Liver (tissue), 9 donors: ENCODE results near the gene DDN. TPM values are rescaled to one million over a fixed set of nuclear protein-coding genes. Genes with fewer than 3 reads are reported as not detected.

Source experiments
- DNase-seq: peaks from one replicate; pipeline ENCODE4 v3.0.0-alpha.2; 2017; ENCODE audit warnings: low spot score
- H3K27ac ChIP-seq, 2 donors: one replicate each; pipeline ENCODE4 v1.7.0; 2013; ENCODE audit warnings: inconsistent platforms in 2 of 2, low read length in 2 of 2, control low read depth in 1 of 2, low read depth in 1 of 2, mild to moderate bottlenecking in 1 of 2
- H3K27me3 ChIP-seq, 4 donors: one replicate each; pipeline versions ENCODE4 v1.6.1 to v1.7.0; 2013; ENCODE audit warnings: low read length in 3 of 4, inconsistent platforms in 1 of 4, mild to moderate bottlenecking in 1 of 4, moderate library complexity in 1 of 4; ENCODE audit not compliant: control insufficient read depth in 4 of 4, insufficient read depth in 4 of 4
- H3K36me3 ChIP-seq, 4 donors: one replicate each; pipeline versions ENCODE4 v1.6.1 to v1.7.0; 2013; ENCODE audit warnings: low read length in 3 of 4, mild to moderate bottlenecking in 3 of 4, low read depth in 1 of 4, moderate library complexity in 1 of 4; ENCODE audit not compliant: control insufficient read depth in 4 of 4, insufficient read depth in 3 of 4
- H3K4me1 ChIP-seq, 4 donors: one replicate each; pipeline versions ENCODE4 v1.6.1 to v1.7.0; 2013; ENCODE audit warnings: low read length in 3 of 4, mild to moderate bottlenecking in 3 of 4, moderate library complexity in 1 of 4; ENCODE audit not compliant: control insufficient read depth in 4 of 4, insufficient read depth in 4 of 4
- H3K4me3 ChIP-seq, 3 donors: one replicate each; pipeline versions ENCODE4 v1.6.1 to v1.7.0; 2013; ENCODE audit warnings: low read length in 3 of 3, control low read depth in 1 of 3, low read depth in 1 of 3, mild to moderate bottlenecking in 1 of 3
- H3K9ac ChIP-seq, 2 donors: one replicate each; pipeline ENCODE4 v1.7.0; 2013; ENCODE audit warnings: low read length in 2 of 2, mild to moderate bottlenecking in 2 of 2, moderate library complexity in 2 of 2, control low read depth in 1 of 2, low read depth in 1 of 2
- H3K9me3 ChIP-seq, 4 donors: one replicate each; pipeline versions ENCODE4 v1.6.1 to v1.7.0; 2013; ENCODE audit warnings: low read length in 3 of 4; ENCODE audit not compliant: control insufficient read depth in 4 of 4
- EGR1 ChIP-seq, 2 donors: IDR thresholded peaks; 2 replicates each; pipeline ENCODE4 v1.6.1; 2016 to 2018; ENCODE audit warnings: antibody characterized with exemption in 2 of 2, low read depth in 2 of 2
- FOXA1 ChIP-seq: IDR thresholded peaks from 2 replicates; pipeline ENCODE4 v1.6.1; 2016; ENCODE audit warnings: antibody characterized with exemption
- HNF4A ChIP-seq, 2 donors: conservative IDR thresholded peaks; 2 replicates each; pipeline ENCODE4 v1.6.1; 2016; ENCODE audit warnings: antibody characterized with exemption in 2 of 2, mild to moderate bottlenecking in 2 of 2
- HNF4G ChIP-seq: IDR thresholded peaks from 2 replicates; pipeline ENCODE4 v1.6.1; 2016; ENCODE audit warnings: antibody characterized with exemption
- NR2F2 ChIP-seq: IDR thresholded peaks from 2 replicates; pipeline ENCODE4 v1.6.1; 2016; ENCODE audit warnings: antibody characterized with exemption
- RAD21 ChIP-seq, 2 donors: IDR thresholded peaks; 2 replicates each; pipeline ENCODE4 v1.6.1; 2016; ENCODE audit warnings: antibody characterized with exemption in 2 of 2, mild to moderate bottlenecking in 2 of 2
- REST ChIP-seq: IDR thresholded peaks from 2 replicates; pipeline ENCODE4 v1.6.1; 2016; ENCODE audit warnings: antibody characterized with exemption, mild to moderate bottlenecking
- RXRA ChIP-seq, 2 donors: IDR thresholded peaks; 2 replicates each; pipeline ENCODE4 v1.6.1; 2017 to 2018; ENCODE audit warnings: antibody characterized with exemption in 2 of 2, mild to moderate bottlenecking in 1 of 2
- TAF1 ChIP-seq: conservative IDR thresholded peaks from 2 replicates; pipeline ENCODE4 v1.6.1; 2016; ENCODE audit warnings: antibody characterized with exemption, mild to moderate bottlenecking
- YY1 ChIP-seq: IDR thresholded peaks from 2 replicates; pipeline ENCODE4 v1.6.1; 2016; ENCODE audit warnings: antibody characterized with exemption, mild to moderate bottlenecking
- WGBS: extraction: QIAGEN DNeasy Blood & Tissue Kit; methylation state at CpG from one replicate; pipeline ENCODE4 v1.1.7; 2013; 5-methylcytosine and 5-hydroxymethylcytosine counted together
- polyA plus RNA-seq, 2 donors: library from polyadenylated mRNA; stranded (reverse) in 1 of 2; unstranded in 1 of 2; fragments of 200-250 nt in 1 of 2; fragments of >200 nt in 1 of 2; fragmentation: Nextera tagmentation in 1 of 2; extraction: Ambion mirVana in 1 of 2; gene quantifications; one replicate each; pipeline versions ENCODE4 v1.2.1 to v1.2.3, GENCODE V29; 2013 to 2015
- total RNA-seq, 2 donors: library from RNA; depleted of rRNA; stranded (reverse); fragments of >200 nt; gene quantifications; one replicate each; pipeline ENCODE4 v1.2.3, GENCODE V29; 2014
- TF ChIP-seq, protein P1 (sequence below): fragments of 150-350 bp; IDR thresholded peaks from 2 replicates; pipeline ENCODE4 v1.5.1; 2017; ENCODE audit warnings: improper control_type of control experiment, low read depth, low read length; ENCODE audit not compliant: missing input control
- TF ChIP-seq, protein P2 (sequence below): IDR thresholded peaks from 2 replicates; pipeline ENCODE4 v1.6.1; 2016; ENCODE audit warnings: antibody characterized with exemption
- TF ChIP-seq, protein P3 (sequence below): IDR thresholded peaks from 2 replicates; pipeline ENCODE4 v1.6.1; 2016; ENCODE audit warnings: antibody characterized with exemption
- donor health status: healthy.
- donor health status: healthy.
- donor health status: healthy.
- donor health status: healthy.
- donor health status: healthy.

DDN gene
- total and polyA plus RNA-seq, 4 donors: 0.09 TPM; not detected in 3

DNA sequence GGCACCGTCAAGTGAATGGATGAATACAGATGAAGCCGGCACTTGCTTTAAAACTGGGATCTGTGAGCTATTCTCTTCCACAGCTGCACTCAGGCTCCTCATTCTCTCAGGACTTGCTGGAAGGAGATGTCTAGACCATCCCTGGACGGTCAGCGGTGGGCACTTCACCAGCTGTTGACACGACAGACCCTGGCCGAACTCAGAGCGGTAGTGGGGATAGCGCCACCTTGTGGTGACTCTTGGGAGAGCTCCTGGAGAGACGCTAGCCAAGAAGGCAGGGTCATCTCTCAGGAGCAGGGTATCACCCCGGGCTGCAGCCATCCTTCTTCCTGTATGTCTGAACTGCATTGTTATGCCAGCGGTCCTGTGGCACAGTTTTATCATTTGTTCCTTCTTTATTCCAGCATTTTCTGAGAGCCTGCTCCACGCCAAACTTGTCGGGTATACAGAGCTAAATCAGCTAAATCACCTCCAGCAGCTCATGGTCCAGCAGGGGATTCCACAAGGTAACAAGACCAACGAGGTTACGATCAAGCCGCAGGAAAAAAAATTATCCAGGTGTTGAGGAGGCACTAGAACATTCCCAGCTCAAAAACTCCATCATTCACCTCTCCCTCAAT, 11.0 kb downstream of the DDN start:
- Histone ChIP-seq H3K27me3 (peaks cover 0 to 5% (median 1%) of the 10 kb centered on the region in 4 donors), H3K9ac (no peak overlapping the region), H3K27ac (no peak overlapping the region), H3K36me3 (no peaks in the 10 kb centered on the region), H3K4me1 (no peaks in the 10 kb centered on the region), H3K4me3 (no peak overlapping the region), H3K9me3 (no peaks in the 10 kb centered on the region)
- 26% methylated on average over 16 of the region's 16 CpGs for WGBS
- DNase-seq: peak; percentile 75
- TF ChIP-seq RAD21 (IDR thresholded peaks at IDR 0.05) (peak; percentile 45 to 68), FOXA1 (no peak)
- TF ChIP-seq, protein P1, sequence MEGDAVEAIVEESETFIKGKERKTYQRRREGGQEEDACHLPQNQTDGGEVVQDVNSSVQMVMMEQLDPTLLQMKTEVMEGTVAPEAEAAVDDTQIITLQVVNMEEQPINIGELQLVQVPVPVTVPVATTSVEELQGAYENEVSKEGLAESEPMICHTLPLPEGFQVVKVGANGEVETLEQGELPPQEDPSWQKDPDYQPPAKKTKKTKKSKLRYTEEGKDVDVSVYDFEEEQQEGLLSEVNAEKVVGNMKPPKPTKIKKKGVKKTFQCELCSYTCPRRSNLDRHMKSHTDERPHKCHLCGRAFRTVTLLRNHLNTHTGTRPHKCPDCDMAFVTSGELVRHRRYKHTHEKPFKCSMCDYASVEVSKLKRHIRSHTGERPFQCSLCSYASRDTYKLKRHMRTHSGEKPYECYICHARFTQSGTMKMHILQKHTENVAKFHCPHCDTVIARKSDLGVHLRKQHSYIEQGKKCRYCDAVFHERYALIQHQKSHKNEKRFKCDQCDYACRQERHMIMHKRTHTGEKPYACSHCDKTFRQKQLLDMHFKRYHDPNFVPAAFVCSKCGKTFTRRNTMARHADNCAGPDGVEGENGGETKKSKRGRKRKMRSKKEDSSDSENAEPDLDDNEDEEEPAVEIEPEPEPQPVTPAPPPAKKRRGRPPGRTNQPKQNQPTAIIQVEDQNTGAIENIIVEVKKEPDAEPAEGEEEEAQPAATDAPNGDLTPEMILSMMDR: peak; percentile 75

DNA sequence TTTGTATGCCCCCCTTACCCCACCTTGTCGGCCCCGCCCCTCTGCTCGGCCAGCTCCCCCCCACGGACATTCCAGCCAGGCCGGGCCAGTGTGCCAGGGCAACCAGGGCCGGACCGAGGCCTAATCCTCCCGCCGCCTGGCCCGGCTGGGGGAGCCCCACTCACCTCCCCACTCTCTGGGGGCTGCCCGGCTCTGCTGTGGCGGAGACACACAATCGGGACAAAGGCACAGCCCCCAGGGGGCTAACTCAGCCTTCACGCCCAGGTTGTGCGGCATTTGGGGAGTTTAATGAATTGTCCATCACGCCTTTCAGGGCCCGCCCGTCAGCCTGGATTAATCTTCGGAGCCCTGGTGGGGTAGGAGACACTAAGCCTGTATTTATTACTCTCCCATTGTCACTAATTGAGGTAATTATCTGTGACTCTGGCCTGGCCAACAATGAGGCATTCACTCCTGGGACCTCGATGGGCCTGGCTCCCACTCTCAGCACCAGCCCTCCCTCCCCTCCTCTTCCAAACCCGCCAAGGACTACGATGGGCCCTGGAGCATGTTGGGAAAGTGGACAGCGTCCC, 12.4 kb downstream of the DDN start:
- no peaks in the 10 kb centered on the region for H3K36me3 ChIP-seq
- no peak overlapping the region for H3K9ac ChIP-seq
- DNase-seq: no peak
- no peak overlapping the region for H3K4me3 ChIP-seq
- no peak for TF ChIP-seq NR2F2
- TF ChIP-seq TAF1: no peak
- TF ChIP-seq, protein P2, sequence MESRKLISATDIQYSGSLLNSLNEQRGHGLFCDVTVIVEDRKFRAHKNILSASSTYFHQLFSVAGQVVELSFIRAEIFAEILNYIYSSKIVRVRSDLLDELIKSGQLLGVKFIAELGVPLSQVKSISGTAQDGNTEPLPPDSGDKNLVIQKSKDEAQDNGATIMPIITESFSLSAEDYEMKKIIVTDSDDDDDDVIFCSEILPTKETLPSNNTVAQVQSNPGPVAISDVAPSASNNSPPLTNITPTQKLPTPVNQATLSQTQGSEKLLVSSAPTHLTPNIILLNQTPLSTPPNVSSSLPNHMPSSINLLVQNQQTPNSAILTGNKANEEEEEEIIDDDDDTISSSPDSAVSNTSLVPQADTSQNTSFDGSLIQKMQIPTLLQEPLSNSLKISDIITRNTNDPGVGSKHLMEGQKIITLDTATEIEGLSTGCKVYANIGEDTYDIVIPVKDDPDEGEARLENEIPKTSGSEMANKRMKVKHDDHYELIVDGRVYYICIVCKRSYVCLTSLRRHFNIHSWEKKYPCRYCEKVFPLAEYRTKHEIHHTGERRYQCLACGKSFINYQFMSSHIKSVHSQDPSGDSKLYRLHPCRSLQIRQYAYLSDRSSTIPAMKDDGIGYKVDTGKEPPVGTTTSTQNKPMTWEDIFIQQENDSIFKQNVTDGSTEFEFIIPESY: no peak
- no peak for TF ChIP-seq YY1
- TF ChIP-seq, protein P3, sequence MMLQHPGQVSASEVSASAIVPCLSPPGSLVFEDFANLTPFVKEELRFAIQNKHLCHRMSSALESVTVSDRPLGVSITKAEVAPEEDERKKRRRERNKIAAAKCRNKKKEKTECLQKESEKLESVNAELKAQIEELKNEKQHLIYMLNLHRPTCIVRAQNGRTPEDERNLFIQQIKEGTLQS: no peak
- no peak for TF ChIP-seq HNF4G
- no peak for TF ChIP-seq REST
- TF ChIP-seq FOXA1: no peak
- TF ChIP-seq HNF4A (conservative IDR thresholded peaks at IDR 0.05): no peak
- TF ChIP-seq RAD21 (IDR thresholded peaks at IDR 0.05): no peak
- no peak for TF ChIP-seq RXRA (IDR thresholded peaks at IDR 0.05)
- no peak for TF ChIP-seq EGR1 (IDR thresholded peaks at IDR 0.05; ENCODE audit: low read depth in 2 of 2)
- H3K4me1 ChIP-seq: no peaks in the 10 kb centered on the region
- no peak overlapping the region for H3K27ac ChIP-seq
- no peaks in the 10 kb centered on the region for H3K9me3 ChIP-seq
- peaks cover 0 to 9% (median 5%) of the 10 kb centered on the region in 4 donors for H3K27me3 ChIP-seq
- 59% methylated on average over 23 of the region's 23 CpGs for WGBS
